ENCODE data around the gene ZSCAN1. TPM values are rescaled to one million over a fixed set of nuclear protein-coding genes. Genes with fewer than 3 reads are reported as not detected.

Gene ZSCAN1, protein sequence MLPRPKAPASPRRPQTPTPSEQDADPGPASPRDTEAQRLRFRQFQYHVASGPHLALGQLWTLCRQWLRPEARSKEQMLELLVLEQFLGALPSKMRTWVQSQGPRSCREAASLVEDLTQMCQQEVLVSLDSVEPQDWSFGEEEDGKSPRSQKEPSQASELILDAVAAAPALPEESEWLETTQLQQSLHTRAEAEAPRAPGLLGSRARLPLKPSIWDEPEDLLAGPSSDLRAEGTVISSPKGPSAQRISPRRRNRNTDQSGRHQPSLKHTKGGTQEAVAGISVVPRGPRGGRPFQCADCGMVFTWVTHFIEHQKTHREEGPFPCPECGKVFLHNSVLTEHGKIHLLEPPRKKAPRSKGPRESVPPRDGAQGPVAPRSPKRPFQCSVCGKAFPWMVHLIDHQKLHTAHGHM
- total RNA-seq = under 1 TPM in 1 of 10 donors, not detected in 9; 0.32 TPM
- under 1 TPM; 0.15 to 0.28 TPM for polyA plus RNA-seq
- long read RNA-seq, donor 1 = 0 reads
- long read RNA-seq, donor 2 = 0 reads
- long read RNA-seq, donor 3, partial matches to known transcripts = 0 of 2 reads
- long read RNA-seq, donor 3, other reads (novel, unspliced or antisense) = 1 of 2 reads

DNA sequence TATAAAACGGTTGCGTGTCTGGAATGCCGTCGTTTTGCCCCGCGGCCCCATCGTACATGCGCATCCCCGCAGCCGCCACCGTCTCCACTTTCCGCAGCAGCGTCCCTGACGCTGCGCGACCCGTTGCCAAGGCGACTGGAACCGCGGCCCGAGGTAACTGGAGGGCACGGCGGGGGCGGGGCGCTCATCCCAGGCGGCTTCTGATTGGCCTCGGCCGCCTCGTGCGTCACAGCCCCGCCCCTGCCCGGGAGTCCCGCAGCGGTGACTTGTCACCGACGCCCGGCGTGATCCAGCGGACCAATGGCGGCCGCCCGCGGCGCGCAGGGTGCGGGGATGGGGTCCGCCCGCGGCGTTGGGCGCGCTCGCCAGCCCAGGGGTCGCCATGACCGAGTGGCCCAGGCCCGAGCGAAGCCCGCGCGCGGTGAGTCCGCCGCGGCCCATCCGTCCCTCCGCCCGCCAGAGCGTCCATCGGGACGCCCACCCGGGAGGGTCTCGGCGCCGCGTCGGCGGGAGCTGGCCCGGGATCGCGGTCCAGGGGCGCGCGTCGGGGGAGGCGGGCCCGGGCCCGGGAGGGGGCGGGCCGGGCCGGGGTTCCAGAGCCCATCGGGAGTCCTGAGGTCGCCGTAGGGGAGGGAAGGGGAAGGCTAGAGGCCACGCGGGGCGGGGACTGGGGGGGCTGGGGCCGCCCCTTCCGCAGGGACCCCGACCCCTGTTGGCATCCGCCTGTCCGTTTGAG lies at the start of gene ZSCAN1:
Gene ZSCAN1 (plus strand): TSS at position 285 of the 736 bp plus-strand sequence. CDS start 3,812 bp downstream, outside the sequence.
- TF ChIP-seq, protein P1, sequence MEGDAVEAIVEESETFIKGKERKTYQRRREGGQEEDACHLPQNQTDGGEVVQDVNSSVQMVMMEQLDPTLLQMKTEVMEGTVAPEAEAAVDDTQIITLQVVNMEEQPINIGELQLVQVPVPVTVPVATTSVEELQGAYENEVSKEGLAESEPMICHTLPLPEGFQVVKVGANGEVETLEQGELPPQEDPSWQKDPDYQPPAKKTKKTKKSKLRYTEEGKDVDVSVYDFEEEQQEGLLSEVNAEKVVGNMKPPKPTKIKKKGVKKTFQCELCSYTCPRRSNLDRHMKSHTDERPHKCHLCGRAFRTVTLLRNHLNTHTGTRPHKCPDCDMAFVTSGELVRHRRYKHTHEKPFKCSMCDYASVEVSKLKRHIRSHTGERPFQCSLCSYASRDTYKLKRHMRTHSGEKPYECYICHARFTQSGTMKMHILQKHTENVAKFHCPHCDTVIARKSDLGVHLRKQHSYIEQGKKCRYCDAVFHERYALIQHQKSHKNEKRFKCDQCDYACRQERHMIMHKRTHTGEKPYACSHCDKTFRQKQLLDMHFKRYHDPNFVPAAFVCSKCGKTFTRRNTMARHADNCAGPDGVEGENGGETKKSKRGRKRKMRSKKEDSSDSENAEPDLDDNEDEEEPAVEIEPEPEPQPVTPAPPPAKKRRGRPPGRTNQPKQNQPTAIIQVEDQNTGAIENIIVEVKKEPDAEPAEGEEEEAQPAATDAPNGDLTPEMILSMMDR (IDR thresholded peaks at IDR 0.05) = no peak
- 0 to 1% methylated on average over 85 to 101 of the region's 101 CpGs for WGBS, 2 donors
- intact Hi-C loops (cut with DNase I) = no loop called here
- DNase-seq = peak; percentile 93 to 95
- peaks cover 0 to 56% (median 0%) of the 10 kb centered on the region in 11 donors for H3K9me3 ChIP-seq
- peak; percentile 97 to 100 (median 99) for ATAC-seq
- peak within 1 kb of the TSS in 3 of 10 donors; percentile 42 to 70 (median 44) for H3K27ac ChIP-seq
- peak within 1 kb of the TSS; percentile 25 to 64 (median 52) for H3K4me3 ChIP-seq
- no peaks in the 10 kb centered on the region for H3K36me3 ChIP-seq
- H3K4me1 ChIP-seq = peaks cover 0 to 11% (median 5%) of the 10 kb centered on the region in 9 donors
- peaks cover 0 to 13% (median 0%) of the 10 kb centered on the region in 7 donors for H3K27me3 ChIP-seq

DNA sequence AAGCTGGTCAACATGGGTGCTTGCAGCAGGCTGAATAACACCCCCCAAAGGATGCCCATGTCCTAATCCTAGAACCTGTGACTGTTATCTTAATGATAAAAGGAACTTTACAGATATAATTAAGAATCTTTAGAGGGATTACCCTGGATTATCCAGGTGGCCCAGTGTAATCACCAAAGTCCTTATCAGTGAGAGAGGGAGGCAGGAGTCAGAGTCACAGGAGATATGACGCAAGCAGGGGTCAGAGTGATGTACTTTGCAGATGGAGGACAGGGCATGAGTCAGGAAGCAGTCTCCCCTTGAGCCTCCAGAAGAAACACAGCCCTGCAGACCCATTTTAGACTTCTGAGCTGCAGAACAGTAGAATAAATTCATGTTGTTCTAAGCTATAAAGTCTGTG lies 41.0 kb upstream of the ZSCAN1 start:
- H3K9me3 ChIP-seq = peaks cover 0 to 99% (median 67%) of the 10 kb centered on the region in 11 donors
- TF ChIP-seq, protein P1 (IDR thresholded peaks at IDR 0.05) = no peak
- no peak overlapping the region for H3K27ac ChIP-seq
- intact Hi-C loops (cut with DNase I) = no loop called here
- H3K27me3 ChIP-seq = no peaks in the 10 kb centered on the region
- peaks cover 12 to 100% (median 82%) of the 10 kb centered on the region in 9 donors for H3K36me3 ChIP-seq
- H3K4me3 ChIP-seq = no peak overlapping the region
- no peak for DNase-seq
- no peaks in the 10 kb centered on the region for H3K4me1 ChIP-seq
- no peak for ATAC-seq
- 95 to 100% methylated on average over 1 of the region's 1 CpG for WGBS, 2 donors

DNA sequence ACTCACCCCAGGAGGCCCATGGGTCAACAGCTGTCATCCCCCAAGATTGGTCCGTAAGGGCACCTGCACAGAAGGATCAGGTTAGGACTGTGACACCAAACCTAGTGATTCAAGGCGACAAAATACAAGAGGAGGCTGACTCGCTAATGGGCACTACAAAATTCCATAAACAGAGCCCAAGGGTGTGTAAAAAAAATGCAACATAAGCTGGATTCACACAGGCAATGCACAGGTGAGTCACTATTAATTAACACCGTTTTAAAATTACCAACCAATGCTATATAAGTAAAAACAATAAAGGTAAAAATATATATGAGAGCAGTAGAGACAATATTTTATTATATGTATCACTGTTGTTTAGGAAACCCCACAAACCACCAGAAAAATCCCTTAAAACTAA lies 33.1 kb upstream of the ZSCAN1 start:
- H3K4me3 ChIP-seq = no peak overlapping the region
- intact Hi-C loops (cut with DNase I) = loop anchor here in 2 of 10 donors (5.0 kb wide), 3 partner anchors 53 to 152 kb away; partner anchors contain the start of genes ZNF256 (in 1 of the 2), ZNF329 (in 1 of the 2) and ZSCAN18 (in 1 of the 2)

More for the DNA sequence above, 33.1 kb upstream of the ZSCAN1 start:
- DNase-seq (no peak), ATAC-seq (no peak)
- TF ChIP-seq, protein P1 (IDR thresholded peaks at IDR 0.05) = no peak
- H3K9me3 ChIP-seq = peaks cover 0 to 80% (median 5%) of the 10 kb centered on the region in 11 donors
- peaks cover 0 to 75% (median 52%) of the 10 kb centered on the region in 9 donors for H3K36me3 ChIP-seq
- WGBS, 2 donors = 96 to 98% methylated on average over 4 of the region's 4 CpGs
- H3K27me3 ChIP-seq = no peaks in the 10 kb centered on the region
- H3K27ac ChIP-seq = no peak overlapping the region
- H3K4me1 ChIP-seq = peaks cover 9 to 42% (median 27%) of the 10 kb centered on the region in 9 donors

Data from heart right ventricle (tissue), 16 donors.